Activated CD8-positive, alpha-beta T cell treated with anti-CD3 and anti-CD28 coated beads, Interleukin-2, amount 10 ng/mL, durations not matched to agents 7 days and 5 days (primary cell): ENCODE measurements around the gene MCHR1. TPM values are rescaled to one million over a fixed set of nuclear protein-coding genes. Genes with fewer than 3 reads are reported as not detected.
"Not testable (repeated sequence)": the region's sequence is repeated elsewhere in the genome, so short reads cannot be mapped to it uniquely, and the experiment has no call there.

Source experiments
- ATAC-seq: fragments of 150-1000 bp; cut with Tn5 transposase; one replicate; pipeline ENCODE4 v1.10.0; 2021; ENCODE audit warnings: moderate library complexity
- CTCF ChIA-PET: fragments of 350-600 bp; sonication (Branson Sonifier 250); formaldehyde crosslinking; loops from one replicate; lab custom pipeline; 2021; ENCODE audit warnings: antibody characterized with exemption; lab: Charles Lee
- POLR2A ChIA-PET: fragments of 350-600 bp; sonication (Branson Sonifier 250); formaldehyde crosslinking; loops from one replicate; lab custom pipeline; 2021; ENCODE audit warnings: antibody characterized with exemption; lab: Charles Lee
- DNase-seq: peaks from one replicate; pipeline ENCODE4 v3.0.0-alpha.2; 2020
- H3K27ac Mint-ChIP-seq: one replicate; pipeline ENCODE4 v1.8.0; 2021; ENCODE audit warnings: mild to moderate bottlenecking, mixed read lengths
- H3K27me3 Mint-ChIP-seq: one replicate; pipeline ENCODE4 v1.8.0; 2021; ENCODE audit warnings: low read depth, mixed read lengths
- H3K36me3 Mint-ChIP-seq: one replicate; pipeline ENCODE4 v1.8.0; 2021; ENCODE audit warnings: low read depth, mixed read lengths
- H3K4me1 Mint-ChIP-seq: one replicate; pipeline ENCODE4 v1.8.0; 2021; ENCODE audit warnings: low read depth, mixed read lengths
- H3K4me3 Mint-ChIP-seq: one replicate; pipeline ENCODE4 v1.8.0; 2021; ENCODE audit warnings: mild to moderate bottlenecking, mixed read lengths
- H3K9me3 Mint-ChIP-seq: one replicate; pipeline ENCODE4 v1.8.0; 2022; ENCODE audit warnings: mixed read lengths; ENCODE audit not compliant: insufficient read depth
- total RNA-seq, 2 experiments: library from RNA; stranded (reverse); gene quantifications; one replicate each; pipeline ENCODE4 v1.2.3, GENCODE V29; 2021

MCHR1 gene
- total RNA-seq, 2 experiments from 2014 or later: not detected

- not testable (repeated sequence) for H3K9me3 Mint-ChIP-seq
Observed at GRCh38 chr22:40717657-40718056, 38.4 kb downstream of the MCHR1 start.

DNA sequence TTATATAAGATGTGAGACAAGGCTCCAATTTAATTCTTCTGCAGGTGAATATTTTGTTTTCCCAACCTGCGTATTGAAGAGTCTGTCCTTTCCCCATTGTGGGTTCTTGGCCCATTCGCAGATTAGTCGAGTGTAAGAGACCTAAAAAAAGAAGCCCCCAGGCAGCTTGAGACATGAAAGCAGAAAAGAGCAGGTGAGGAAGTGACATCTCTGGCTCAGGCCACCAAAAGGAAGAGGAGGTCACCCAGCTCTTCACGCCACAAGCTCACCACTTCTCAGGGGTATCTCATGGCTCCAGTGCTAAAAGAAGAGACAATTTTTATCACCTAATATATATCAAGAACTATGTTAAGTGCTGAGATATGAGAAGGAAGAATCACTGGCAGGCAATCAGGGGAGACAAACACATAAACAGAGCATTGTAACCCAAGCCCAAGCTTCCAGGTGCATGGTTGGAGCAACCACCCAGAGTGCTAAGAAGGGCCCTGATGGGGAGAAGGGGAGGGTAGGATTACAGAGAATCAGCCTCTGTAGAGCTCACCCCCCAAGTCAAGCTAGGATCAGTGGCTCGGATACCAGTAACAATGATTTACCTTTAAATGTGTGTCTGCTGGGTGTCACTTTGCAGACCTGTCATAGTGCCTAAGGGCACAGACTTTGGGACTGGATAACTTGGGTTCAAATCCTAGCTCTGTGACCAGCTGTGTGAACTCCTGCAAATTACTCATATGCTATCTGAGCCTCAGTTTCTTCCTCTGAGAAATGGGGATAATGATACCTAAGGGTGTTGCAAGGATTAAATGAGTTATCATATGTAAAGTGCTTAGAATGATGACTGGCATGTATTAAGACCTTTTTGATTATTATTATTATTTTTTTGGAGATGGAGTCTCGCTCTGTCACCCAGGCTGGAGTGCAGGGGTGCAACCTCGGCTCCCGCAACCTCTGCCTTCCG, 39.2 kb downstream of the MCHR1 start:
- H3K27me3 Mint-ChIP-seq: peaks cover 6% of the 10 kb centered on the region
- CTCF ChIA-PET: interaction anchor here (1.0 to 4.8 kb wide), 4 partner anchors 8 to 282 kb away, joined by 5 to 26 read pairs (median 6); no protein-coding TSS in a partner anchor
- no peaks in the 10 kb centered on the region for H3K36me3 Mint-ChIP-seq
- H3K4me3 Mint-ChIP-seq: peak overlapping the region; percentile 15
- DNase-seq: no peak
- no peaks in the 10 kb centered on the region for H3K9me3 Mint-ChIP-seq
- ATAC-seq: peak; percentile 51
- POLR2A ChIA-PET: interaction anchor here (0.9 kb wide), 1 partner anchor 10 kb away, joined by 4 read pairs; no protein-coding TSS in a partner anchor
- peak overlapping the region; percentile 84 for H3K27ac Mint-ChIP-seq
- peaks cover 28% of the 10 kb centered on the region for H3K4me1 Mint-ChIP-seq

More at GRCh38 chr22:40717657-40718056, 38.4 kb downstream of the MCHR1 start:
- not testable (repeated sequence) for H3K4me3 Mint-ChIP-seq, H3K27me3 Mint-ChIP-seq, H3K27ac Mint-ChIP-seq, ATAC-seq, H3K36me3 Mint-ChIP-seq, DNase-seq
- POLR2A ChIA-PET: interaction anchor here (0.6 to 0.9 kb wide), 2 partner anchors 11 to 51 kb away, joined by 3 to 4 read pairs; no protein-coding TSS in a partner anchor
- CTCF ChIA-PET: interaction anchor here (1.0 to 4.8 kb wide), 4 partner anchors 9 to 281 kb away, joined by 4 to 26 read pairs (median 5); no protein-coding TSS in a partner anchor
- peaks cover 28% of the 10 kb centered on the region for H3K4me1 Mint-ChIP-seq

GRCh38 chr22:40719599-40719998, 40.3 kb downstream of the MCHR1 start:
- Mint-ChIP-seq H3K27me3 (peaks cover 5% of the 10 kb centered on the region), H3K27ac (no peak overlapping the region), H3K36me3 (no peaks in the 10 kb centered on the region), H3K4me3 (no peak overlapping the region), H3K9me3 (no peaks in the 10 kb centered on the region), H3K4me1 (peaks cover 25% of the 10 kb centered on the region)
- ATAC-seq (no peak), DNase-seq (no peak)
- ChIA-PET CTCF (interaction anchor here (0.7 to 4.8 kb wide), 3 partner anchors 8 to 40 kb away, joined by 3 to 26 read pairs (median 6); no protein-coding TSS in a partner anchor), POLR2A (no interaction called here)

GRCh38 chr22:40720156-40720537, 40.9 kb downstream of the MCHR1 start:
- H3K9me3 Mint-ChIP-seq, H3K4me3 Mint-ChIP-seq, ATAC-seq, DNase-seq, H3K27me3 Mint-ChIP-seq, H3K27ac Mint-ChIP-seq, POLR2A ChIA-PET, H3K36me3 Mint-ChIP-seq: not testable (repeated sequence)
- peaks cover 21% of the 10 kb centered on the region for H3K4me1 Mint-ChIP-seq
- CTCF ChIA-PET: interaction anchor here (0.7 to 4.8 kb wide), 2 partner anchors 8 to 37 kb away, joined by 3 to 26 read pairs; no protein-coding TSS in a partner anchor

DNA sequence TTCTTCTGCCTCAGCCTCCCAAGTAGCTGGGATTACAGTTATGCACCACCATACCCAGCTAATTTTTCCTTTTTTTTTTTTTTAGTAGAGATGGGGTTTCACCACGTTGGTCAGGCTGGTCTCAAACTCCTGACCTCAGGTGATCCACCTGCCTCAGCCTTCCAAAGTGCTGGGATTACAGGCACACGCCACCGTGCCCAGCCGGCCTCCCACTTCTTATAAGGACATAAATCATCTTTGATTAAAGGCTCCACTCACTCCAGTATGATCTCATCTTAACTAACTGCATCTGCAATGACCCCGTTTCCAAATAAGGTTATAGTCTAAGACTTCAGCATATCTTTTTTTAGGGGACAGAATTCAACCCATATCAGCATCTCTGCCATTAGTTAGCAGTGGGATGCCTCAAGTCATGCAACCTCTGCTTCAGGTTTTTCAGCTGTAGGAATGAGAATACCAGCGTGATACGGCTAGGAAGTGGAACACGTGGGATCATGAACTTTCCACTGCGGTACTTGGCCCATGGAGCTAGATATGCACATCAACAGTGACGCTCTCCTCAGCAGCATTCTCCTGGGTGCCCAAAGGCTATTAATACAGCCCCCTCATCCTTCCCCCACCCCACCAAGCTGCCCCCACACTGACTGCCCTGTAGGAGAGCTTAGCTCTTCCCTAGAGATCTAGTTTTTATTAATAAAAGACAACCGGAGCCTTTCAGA, 41.4 kb downstream of the MCHR1 start:
- H3K27me3 Mint-ChIP-seq: no peaks in the 10 kb centered on the region
- no peak for ATAC-seq
- CTCF ChIA-PET: interaction anchor here (1.0 to 4.8 kb wide), 4 partner anchors 9 to 293 kb away, joined by 3 to 26 read pairs (median 6); no protein-coding TSS in a partner anchor
- no peak overlapping the region for H3K4me3 Mint-ChIP-seq
- POLR2A ChIA-PET: interaction anchor here (0.6 kb wide), 1 partner anchor 30 kb away, joined by 3 read pairs; no protein-coding TSS in a partner anchor
- H3K36me3 Mint-ChIP-seq: no peaks in the 10 kb centered on the region
- H3K9me3 Mint-ChIP-seq: no peaks in the 10 kb centered on the region
- DNase-seq: no peak
- H3K27ac Mint-ChIP-seq: peak overlapping the region; percentile 69
- H3K4me1 Mint-ChIP-seq: peaks cover 21% of the 10 kb centered on the region

- H3K27me3 Mint-ChIP-seq: no peaks in the 10 kb centered on the region
- ATAC-seq (peak; percentile 30), DNase-seq (no peak)
- H3K4me3 Mint-ChIP-seq: no peak overlapping the region
- ChIA-PET POLR2A (interaction anchor here (0.6 to 1.2 kb wide), 2 partner anchors 9 to 30 kb away, joined by 3 read pairs; no protein-coding TSS in a partner anchor), CTCF (interaction anchor here (1.0 to 4.8 kb wide), 4 partner anchors 10 to 294 kb away, joined by 3 to 26 read pairs (median 6); no protein-coding TSS in a partner anchor)
- H3K4me1 Mint-ChIP-seq: peaks cover 23% of the 10 kb centered on the region
- no peaks in the 10 kb centered on the region for H3K36me3 Mint-ChIP-seq
- H3K27ac Mint-ChIP-seq: peak overlapping the region; percentile 69
- H3K9me3 Mint-ChIP-seq: no peaks in the 10 kb centered on the region
Observed at GRCh38 chr22:40721266-40721665, 42.0 kb downstream of the MCHR1 start.

DNA sequence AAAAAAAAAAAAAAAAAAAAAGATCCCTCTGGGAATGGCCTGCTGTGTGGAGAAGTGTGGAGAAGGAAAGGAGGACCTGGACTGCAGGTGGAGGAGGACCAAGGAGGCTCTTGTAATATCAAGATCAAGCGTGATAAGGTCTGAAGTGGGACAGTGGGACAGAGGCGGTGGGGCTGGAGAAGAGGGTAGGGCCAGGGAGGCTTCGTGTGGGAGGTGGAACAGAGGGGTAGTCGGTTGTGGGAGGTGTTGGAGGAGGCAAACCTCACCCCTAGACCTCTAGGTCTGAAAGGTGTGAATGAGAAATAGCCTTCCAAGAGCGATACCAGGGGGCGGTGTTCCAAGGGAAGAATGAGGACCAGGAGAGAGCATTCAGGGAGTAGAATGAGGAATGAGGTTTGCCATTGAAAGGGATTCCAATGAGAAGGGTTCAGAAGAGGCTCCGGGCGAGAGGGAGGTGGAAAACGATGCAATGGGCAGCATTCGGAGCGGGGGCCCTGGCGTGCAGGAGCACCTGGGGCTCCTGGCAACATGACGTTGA, 44.2 kb downstream of the MCHR1 start:
- H3K27ac Mint-ChIP-seq: peak overlapping the region; percentile 35
- ATAC-seq: no peak
- no peaks in the 10 kb centered on the region for H3K36me3 Mint-ChIP-seq
- ChIA-PET POLR2A (no interaction called here), CTCF (interaction anchor here (1.5 kb wide), 1 partner anchor 41 kb away, joined by 3 read pairs; no protein-coding TSS in a partner anchor)
- DNase-seq: no peak
- H3K9me3 Mint-ChIP-seq: no peaks in the 10 kb centered on the region
- no peak overlapping the region for H3K4me3 Mint-ChIP-seq
- H3K4me1 Mint-ChIP-seq: peaks cover 36% of the 10 kb centered on the region
- no peaks in the 10 kb centered on the region for H3K27me3 Mint-ChIP-seq

DNA sequence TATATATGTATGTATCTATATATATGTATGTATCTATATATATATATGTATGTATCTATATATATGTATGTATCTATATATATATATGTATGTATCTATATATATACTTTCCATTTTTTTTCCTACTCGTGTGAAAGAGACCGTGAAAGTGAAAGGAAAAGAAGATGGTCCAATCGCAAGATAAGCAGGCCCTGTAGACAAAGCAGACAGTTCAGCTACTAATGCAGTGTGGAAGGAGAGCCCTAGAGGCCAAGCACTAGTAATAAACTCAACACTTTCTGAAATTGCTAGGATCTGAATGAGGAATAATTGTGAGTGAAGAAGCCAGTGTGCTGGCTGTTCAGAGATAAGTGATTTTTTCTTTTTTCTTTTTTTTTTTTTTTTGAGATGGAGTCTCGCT, 47.2 kb downstream of the MCHR1 start:
- Mint-ChIP-seq H3K4me1 (peaks cover 38% of the 10 kb centered on the region), H3K36me3 (peaks cover 6% of the 10 kb centered on the region), H3K9me3 (no peaks in the 10 kb centered on the region), H3K27me3 (no peaks in the 10 kb centered on the region), H3K27ac (peak overlapping the region; percentile 71), H3K4me3 (peak overlapping the region; percentile 62)
- ChIA-PET CTCF (interaction anchor here (1.0 to 1.7 kb wide), 4 partner anchors 8 to 81 kb away, joined by 3 to 13 read pairs (median 4); no protein-coding TSS in a partner anchor), POLR2A (interaction anchor here (1.1 kb wide), 1 partner anchor 226 kb away, joined by 3 read pairs; no protein-coding TSS in a partner anchor)
- DNase-seq (peak; percentile 61), ATAC-seq (peak; percentile 91)

DNA sequence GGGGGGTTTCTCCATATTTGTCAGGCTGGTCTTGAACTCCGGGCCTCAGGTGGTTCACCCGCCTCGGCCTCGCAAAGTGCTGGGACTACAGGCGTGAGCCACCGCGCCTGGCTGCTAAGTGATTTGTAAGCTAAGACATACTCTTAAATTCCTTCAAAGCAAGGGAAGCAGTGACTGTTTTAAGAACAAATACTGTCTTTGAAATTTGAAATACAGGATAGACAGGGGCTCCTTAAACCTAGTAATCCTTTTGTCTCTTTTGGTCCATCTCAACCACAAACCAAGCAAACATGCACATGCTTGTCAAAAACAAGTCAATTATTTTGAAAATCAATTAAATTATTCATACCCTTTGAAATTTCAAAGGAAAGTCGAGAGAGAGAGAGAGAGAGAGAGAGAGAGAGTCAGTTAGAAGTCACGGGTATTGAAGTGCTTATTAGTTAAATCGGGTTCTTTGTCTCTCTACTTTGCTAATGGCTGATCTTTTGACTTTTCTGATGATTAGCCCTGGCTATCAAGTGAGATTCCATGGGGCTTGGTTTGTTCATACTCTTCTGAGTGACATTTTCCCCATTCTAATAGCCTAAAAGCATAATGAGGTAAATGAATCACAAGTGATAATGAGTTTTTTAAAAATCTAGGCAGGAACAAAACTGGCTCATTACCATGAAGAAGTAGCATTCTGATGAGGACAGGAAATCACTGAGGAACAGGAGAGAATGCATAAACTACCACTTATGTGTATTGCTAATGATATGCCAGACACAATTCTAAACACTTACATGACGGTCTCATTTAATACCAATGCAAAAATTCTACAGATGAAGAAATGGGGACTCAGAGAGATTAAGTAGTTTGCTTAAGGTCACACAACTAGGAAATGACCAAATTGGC, 48.0 kb downstream of the MCHR1 start:
- Mint-ChIP-seq H3K4me3 (peak overlapping the region; percentile 62), H3K4me1 (peaks cover 40% of the 10 kb centered on the region), H3K36me3 (peaks cover 6% of the 10 kb centered on the region), H3K27me3 (no peaks in the 10 kb centered on the region), H3K9me3 (no peaks in the 10 kb centered on the region), H3K27ac (peak overlapping the region; percentile 71)
- ATAC-seq: no peak
- CTCF ChIA-PET: interaction anchor here (1.0 to 1.7 kb wide), 5 partner anchors 9 to 291 kb away, joined by 3 to 13 read pairs (median 5); no protein-coding TSS in a partner anchor
- no peak for DNase-seq
- POLR2A ChIA-PET: interaction anchor here (1.1 kb wide), 1 partner anchor 225 kb away, joined by 3 read pairs; no protein-coding TSS in a partner anchor
